Neuronal stem cell (in vitro differentiated cells): Measurements from ENCODE around the gene CELSR3.
A peak's percentile ranks its signal among the peaks of the same experiment; 100 is the strongest.

Experiments
- DNase-seq: peaks from one replicate; pipeline ENCODE4 v3.0.0-alpha.2; 2013; ENCODE audit warnings: low spot score
- H2AFZ ChIP-seq: one replicate; pipeline ENCODE4 v1.6.1; 2013; ENCODE audit warnings: mild to moderate bottlenecking, low read length, inconsistent platforms
- H2AK5ac ChIP-seq: 2 replicates; pipeline ENCODE4 v1.6.1; 2013; ENCODE audit warnings: low read depth, mild to moderate bottlenecking, inconsistent platforms, low read length, moderate library complexity, mixed read lengths
- H2BK120ac ChIP-seq: 2 replicates; pipeline ENCODE4 v1.6.1; 2013; ENCODE audit warnings: low read depth, mild to moderate bottlenecking, inconsistent platforms, low read length, moderate library complexity, mixed read lengths
- H2BK12ac ChIP-seq: one replicate; pipeline ENCODE4 v1.6.1; 2013; ENCODE audit warnings: low read length, inconsistent platforms
- H2BK15ac ChIP-seq: 2 replicates; pipeline ENCODE4 v1.6.1; 2013; ENCODE audit warnings: mild to moderate bottlenecking, low read length, inconsistent platforms, mixed read lengths
- H2BK5ac ChIP-seq: one replicate; pipeline ENCODE4 v1.6.1; 2013; ENCODE audit warnings: inconsistent platforms, mild to moderate bottlenecking, low read length, moderate library complexity
- H3K14ac ChIP-seq: one replicate; pipeline ENCODE4 v1.6.1; 2013; ENCODE audit warnings: low read length, inconsistent platforms
- H3K18ac ChIP-seq: 2 replicates; pipeline ENCODE4 v1.6.1; 2013; ENCODE audit warnings: low read length, inconsistent platforms
- H3K23ac ChIP-seq: 2 replicates; pipeline ENCODE4 v1.6.1; 2013; ENCODE audit warnings: low read depth, mild to moderate bottlenecking, mixed read lengths, low read length, inconsistent platforms; ENCODE audit not compliant: poor library complexity
- H3K27ac ChIP-seq: replicated peaks from 3 replicates; pipeline ENCODE4 v1.5.1; 2013; ENCODE audit warnings: low read length, inconsistent platforms
- H3K27me3 ChIP-seq, 3 experiments: 2 replicates each; pipeline ENCODE4 v1.6.1; 2013; ENCODE audit warnings: low read length in 3 of 3, mild to moderate bottlenecking in 2 of 3, inconsistent platforms in 1 of 3, low read depth in 1 of 3, mixed read lengths in 1 of 3, moderate library complexity in 1 of 3; ENCODE audit not compliant: control insufficient read depth in 3 of 3, insufficient read depth in 3 of 3
- H3K36me3 ChIP-seq, 2 donors: replicated peaks in 1 of 2; 2 replicates each; pipeline ENCODE4 v1.6.1; 2013; ENCODE audit warnings: low read length in 2 of 2; ENCODE audit not compliant: control insufficient read depth in 2 of 2, insufficient read depth in 2 of 2
- H3K4ac ChIP-seq: 2 replicates; pipeline ENCODE4 v1.6.1; 2013; ENCODE audit warnings: inconsistent platforms, mild to moderate bottlenecking, low read length, moderate library complexity
- H3K4me1 ChIP-seq, 2 donors: 1 replicate in 1 of 2; 2 replicates in 1 of 2; pipeline ENCODE4 v1.6.1; 2013; ENCODE audit warnings: low read length in 2 of 2, low read depth in 1 of 2; ENCODE audit not compliant: control insufficient read depth in 2 of 2, insufficient read depth in 1 of 2
- H3K4me2 ChIP-seq: one replicate; pipeline ENCODE4 v1.6.1; 2013; ENCODE audit warnings: mild to moderate bottlenecking, low read length, inconsistent platforms; ENCODE audit not compliant: insufficient read depth, poor library complexity, severe bottlenecking
- H3K4me3 ChIP-seq, 2 donors: 2 replicates each; pipeline ENCODE4 v1.5.1; 2013; ENCODE audit warnings: low read length in 2 of 2, mild to moderate bottlenecking in 2 of 2, inconsistent platforms in 1 of 2, moderate library complexity in 1 of 2
- H3K79me1 ChIP-seq: one replicate; pipeline ENCODE4 v1.6.1; 2013; ENCODE audit warnings: low read depth, mild to moderate bottlenecking, inconsistent platforms, low read length, moderate library complexity
- H3K9ac ChIP-seq: one replicate; pipeline ENCODE4 v1.6.1; 2013; ENCODE audit warnings: mild to moderate bottlenecking, low read depth, low read length, inconsistent platforms; ENCODE audit not compliant: poor library complexity
- H3K9me3 ChIP-seq, 2 donors: replicated peaks in 1 of 2; 2 replicates each; pipeline versions ENCODE3 to v1.6.1; 2013; ENCODE audit warnings: low read length in 2 of 2, mild to moderate bottlenecking in 2 of 2, inconsistent platforms in 1 of 2, low read depth in 1 of 2, mixed read lengths in 1 of 2, moderate library complexity in 1 of 2; ENCODE audit not compliant: control insufficient read depth in 2 of 2, insufficient read depth in 1 of 2
- H4K8ac ChIP-seq: one replicate; pipeline ENCODE4 v1.6.1; 2013; ENCODE audit warnings: low read depth, mild to moderate bottlenecking, inconsistent platforms, low read length, moderate library complexity
- H4K91ac ChIP-seq: one replicate; pipeline ENCODE4 v1.6.1; 2013; ENCODE audit warnings: low read length, low read depth, mild to moderate bottlenecking, inconsistent platforms; ENCODE audit not compliant: poor library complexity
- WGBS, 2 donors: extraction: QIAGEN DNeasy Blood & Tissue Kit; methylation state at CpG; one replicate each; pipeline ENCODE4 v1.1.7; 2013; ENCODE audit warnings: missing lambda C conversion rate in 2 of 2, mixed read lengths in 1 of 2; ENCODE audit not compliant: insufficient read length in 2 of 2, insufficient replicate concordance in 1 of 2; ENCODE audit errors: extremely low coverage in 2 of 2; 5-methylcytosine and 5-hydroxymethylcytosine counted together

CELSR3 gene

GRCh38 chr3:48593337-48593736 lies 69.3 kb downstream of the CELSR3 start:
- no peak overlapping the region for H4K8ac ChIP-seq
- H3K9me3 ChIP-seq, result no peaks in the 10 kb centered on the region
- H2BK12ac ChIP-seq, result no peak overlapping the region
- no CpG with 5 or more reads among the region's 9 CpGs for WGBS, 2 donors
- DNase-seq, result no peak
- no peaks in the 10 kb centered on the region for H3K27me3 ChIP-seq
- H3K9ac ChIP-seq, result no peak overlapping the region
- no peak overlapping the region for H2BK15ac ChIP-seq
- H3K4me1 ChIP-seq, result peaks cover 0 to 11% of the 10 kb centered on the region in 2 donors
- no peak overlapping the region for H4K91ac ChIP-seq
- no peak overlapping the region for H3K27ac ChIP-seq
- H2BK120ac ChIP-seq, result no peak overlapping the region
- H3K23ac ChIP-seq, result no peak overlapping the region
- H2AFZ ChIP-seq, result no peak overlapping the region
- no peak overlapping the region for H3K4me2 ChIP-seq
- H3K79me1 ChIP-seq, result peaks cover 3% of the 10 kb centered on the region
- H2AK5ac ChIP-seq, result peak overlapping the region; percentile 21
- H2BK5ac ChIP-seq, result no peak overlapping the region
- H3K4ac ChIP-seq, result no peak overlapping the region
- no peak overlapping the region for H3K4me3 ChIP-seq
- no peak overlapping the region for H3K14ac ChIP-seq
- no peak overlapping the region for H3K18ac ChIP-seq
- H3K36me3 ChIP-seq, result peaks cover 11 to 17% of the 10 kb centered on the region in 2 donors

GRCh38 chr3:48592519-48593087 lies 70.1 kb downstream of the CELSR3 start:
- Histone ChIP-seq H4K91ac (no peak overlapping the region), H2BK5ac (no peak overlapping the region), H3K4me2 (no peak overlapping the region), H2BK120ac (no peak overlapping the region), H3K23ac (no peak overlapping the region), H3K4ac (no peak overlapping the region), H2AK5ac (no peak overlapping the region), H4K8ac (no peak overlapping the region), H3K27ac (no peak overlapping the region), H3K4me1 (peaks cover 0 to 11% of the 10 kb centered on the region in 2 donors), H3K14ac (no peak overlapping the region), H3K9ac (no peak overlapping the region), H3K9me3 (no peaks in the 10 kb centered on the region), H2BK12ac (no peak overlapping the region), H2BK15ac (no peak overlapping the region), H3K4me3 (no peak overlapping the region), H3K27me3 (no peaks in the 10 kb centered on the region), H3K36me3 (peaks cover 5 to 9% of the 10 kb centered on the region in 2 donors), H3K79me1 (peaks cover 3% of the 10 kb centered on the region), H2AFZ (no peak overlapping the region), H3K18ac (no peak overlapping the region)
- no CpG with 5 or more reads among the region's 21 CpGs for WGBS, 2 donors
- DNase-seq, result no peak

- peaks cover 0 to 11% of the 10 kb centered on the region in 2 donors for H3K4me1 ChIP-seq
- no peak overlapping the region for H4K8ac ChIP-seq
- H3K36me3 ChIP-seq, result peaks cover 1 to 3% of the 10 kb centered on the region in 2 donors
- H3K4me3 ChIP-seq, result no peak overlapping the region
- H3K9ac ChIP-seq, result peak overlapping the region; percentile 17
- peak overlapping the region; percentile 75 for H3K23ac ChIP-seq
- no CpG with 5 or more reads among the region's 22 CpGs for WGBS, 2 donors
- H3K9me3 ChIP-seq, result peaks cover 0 to 2% of the 10 kb centered on the region in 2 donors
- H4K91ac ChIP-seq, result no peak overlapping the region
- no peak overlapping the region for H3K4ac ChIP-seq
- peaks cover 3% of the 10 kb centered on the region for H3K79me1 ChIP-seq
- no peak overlapping the region for H2AFZ ChIP-seq
- no peak overlapping the region for H2BK15ac ChIP-seq
- DNase-seq, result no peak
- no peak overlapping the region for H3K14ac ChIP-seq
- no peak overlapping the region for H2AK5ac ChIP-seq
- H3K27me3 ChIP-seq, result no peaks in the 10 kb centered on the region
- H3K27ac ChIP-seq, result no peak overlapping the region
- no peak overlapping the region for H3K4me2 ChIP-seq
- no peak overlapping the region for H3K18ac ChIP-seq
- no peak overlapping the region for H2BK12ac ChIP-seq
- H2BK5ac ChIP-seq, result no peak overlapping the region
- H2BK120ac ChIP-seq, result no peak overlapping the region
Measured at GRCh38 chr3:48591886-48592518, 70.7 kb downstream of the CELSR3 start.

- no peak for DNase-seq
- H3K36me3 ChIP-seq, result peaks cover 0 to 5% of the 10 kb centered on the region in 2 donors
- H4K8ac ChIP-seq, result no peak overlapping the region
- H3K4ac ChIP-seq, result no peak overlapping the region
- H3K27ac ChIP-seq, result no peak overlapping the region
- H2BK120ac ChIP-seq, result no peak overlapping the region
- peak overlapping the region; percentile 33 for H2AK5ac ChIP-seq
- no peak overlapping the region for H2AFZ ChIP-seq
- H3K4me3 ChIP-seq, result no peak overlapping the region
- no peaks in the 10 kb centered on the region for H3K27me3 ChIP-seq
- no peak overlapping the region for H2BK5ac ChIP-seq
- no CpG with 5 or more reads among the region's 14 CpGs for WGBS, 2 donors
- H3K4me1 ChIP-seq, result peaks cover 0 to 11% of the 10 kb centered on the region in 2 donors
- H3K14ac ChIP-seq, result no peak overlapping the region
- H2BK15ac ChIP-seq, result no peak overlapping the region
- peak overlapping the region; percentile 17 for H3K9ac ChIP-seq
- no peak overlapping the region for H2BK12ac ChIP-seq
- H3K18ac ChIP-seq, result no peak overlapping the region
- H4K91ac ChIP-seq, result no peak overlapping the region
- no peak overlapping the region for H3K4me2 ChIP-seq
- H3K9me3 ChIP-seq, result peaks cover 0 to 2% of the 10 kb centered on the region in 2 donors
- peak overlapping the region; percentile 75 for H3K23ac ChIP-seq
- peaks cover 3% of the 10 kb centered on the region for H3K79me1 ChIP-seq
Measured at GRCh38 chr3:48591436-48591835, 71.2 kb downstream of the CELSR3 start.
